Measurements from ENCODE around the gene VGLL4.
"Not testable (repeated sequence)": the region's sequence is repeated elsewhere in the genome, so short reads cannot be mapped to it uniquely, and the experiment has no call there.

The VGLL4 gene

DNA sequence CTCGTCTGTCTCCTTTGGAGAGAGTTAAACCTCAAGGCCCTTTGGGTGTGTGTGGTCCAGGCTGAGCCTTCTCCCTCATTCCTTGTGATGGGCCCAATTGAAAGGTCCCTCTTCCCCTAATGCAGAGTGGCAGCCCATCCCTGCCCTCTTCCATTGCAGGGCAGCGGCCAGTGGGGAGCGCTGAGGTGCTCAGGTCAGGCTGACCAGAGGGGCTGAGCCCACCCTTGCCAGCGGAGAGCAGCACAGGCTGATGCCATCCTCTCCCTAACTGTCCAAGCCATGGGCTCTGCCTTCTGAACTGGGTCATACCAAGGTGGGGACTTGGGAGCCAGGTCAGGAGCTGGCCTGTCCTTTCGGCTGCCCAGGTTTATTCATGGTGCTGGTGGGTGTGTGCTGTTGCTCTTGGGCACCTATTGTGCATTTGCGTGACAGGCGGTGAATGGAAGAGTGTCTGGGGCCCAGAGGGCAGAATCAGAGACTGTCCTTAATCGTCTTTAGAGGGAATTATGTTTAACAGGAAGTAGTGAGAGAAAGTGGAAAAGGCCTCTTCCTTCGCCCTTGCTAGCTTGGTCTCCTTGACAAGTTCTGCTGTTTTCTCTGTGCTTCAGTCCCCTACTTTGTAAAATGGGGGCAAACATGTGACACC is 96.9 kb downstream of the VGLL4 start:
- no peak for DNase-seq

DNA sequence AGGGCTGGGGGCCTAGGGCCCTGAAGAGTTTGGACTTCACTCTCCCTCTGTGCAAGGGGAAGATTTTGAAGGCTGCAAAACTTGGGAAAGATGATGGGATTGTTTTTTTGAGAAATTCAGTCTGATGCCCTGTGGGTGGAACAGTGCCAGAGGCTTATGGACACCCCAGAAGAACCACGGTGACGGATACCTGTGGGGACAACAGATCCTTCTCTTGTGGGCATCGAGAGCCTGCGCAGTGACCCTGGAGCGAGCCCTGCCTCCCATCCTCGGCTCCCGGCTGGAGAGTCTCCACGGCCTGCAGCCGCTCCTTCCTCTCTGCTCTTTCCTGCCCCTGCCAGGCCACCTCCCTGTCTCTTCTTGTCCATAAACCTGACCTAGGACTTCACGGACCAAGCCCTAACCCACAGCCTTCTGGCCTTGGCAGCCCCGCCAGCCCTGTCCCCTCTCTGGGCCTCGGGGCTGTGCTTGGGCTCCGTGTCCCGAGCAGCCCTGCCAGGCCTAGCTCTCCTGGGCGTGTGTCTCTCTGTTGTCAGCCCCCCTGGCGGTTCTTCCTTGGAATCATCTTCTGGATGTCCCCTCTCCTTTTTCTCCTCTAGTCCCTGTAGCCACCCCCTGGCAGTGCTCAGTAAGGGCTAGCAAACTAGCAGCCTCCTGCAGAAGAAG is 98.4 kb downstream of the VGLL4 start:
- no peak for DNase-seq

GRCh38 chr3:11544412-11545181 is 99.1 kb downstream of the VGLL4 start:
- no peak for DNase-seq

- no peak for DNase-seq
These were observed 99.7 kb downstream of the VGLL4 start for GRCh38 chr3:11543948-11544387.

- DNase-seq: no peak
These were observed 100.4 kb downstream of the VGLL4 start for GRCh38 chr3:11543141-11543947.

DNA sequence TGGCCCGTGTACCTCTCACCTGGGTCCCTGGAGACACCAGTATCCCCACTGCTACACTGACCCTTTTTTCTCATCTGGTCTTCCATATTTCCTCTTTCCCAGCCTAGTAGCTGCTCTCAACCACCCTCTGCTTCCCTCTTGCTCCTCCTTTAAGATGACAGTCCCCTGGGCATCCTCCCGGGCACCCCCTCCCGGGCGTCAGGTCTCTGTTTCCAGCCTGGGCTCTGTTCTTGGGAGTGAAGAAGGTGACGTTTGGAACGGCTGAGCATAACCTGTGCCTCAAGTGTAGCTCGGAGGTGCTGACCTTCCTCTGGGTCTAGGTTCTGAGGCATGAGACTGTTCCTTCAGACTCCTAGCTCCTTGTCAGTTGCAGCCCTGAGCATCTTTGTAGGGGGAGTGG is 101.2 kb downstream of the VGLL4 start:
- DNase-seq: no peak

GRCh38 chr3:11541321-11542303 is 102.1 kb downstream of the VGLL4 start:
- no peak for DNase-seq

DNA sequence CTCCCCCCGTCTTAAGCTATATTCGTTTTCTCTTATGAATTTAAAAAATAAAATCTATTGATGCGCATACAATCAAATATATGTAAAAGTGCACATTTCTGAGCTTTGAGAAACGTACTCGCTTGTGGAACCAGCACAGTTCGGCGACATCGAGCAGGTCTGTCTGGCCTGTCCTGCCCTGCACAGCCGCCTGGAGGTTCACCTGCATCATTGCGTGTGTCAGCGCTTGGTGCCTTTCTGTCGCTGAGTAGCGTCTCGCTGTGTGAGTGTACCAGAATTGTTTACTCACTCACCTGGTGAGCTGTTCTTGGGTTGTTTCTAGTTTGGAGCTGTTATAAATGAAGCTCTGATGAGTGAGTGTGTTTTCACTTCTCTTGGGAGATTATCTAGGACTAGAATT is 104.0 kb downstream of the VGLL4 start:
- no peak for DNase-seq

- DNase-seq: no peak
These were observed 104.5 kb downstream of the VGLL4 start for GRCh38 chr3:11539218-11539617.

- DNase-seq: no peak
These were observed 105.1 kb downstream of the VGLL4 start for GRCh38 chr3:11538581-11538980.

GRCh38 chr3:11536936-11537612 is 106.6 kb downstream of the VGLL4 start:
- DNase-seq: no peak

- no peak for DNase-seq
These were observed 107.4 kb downstream of the VGLL4 start for GRCh38 chr3:11536132-11536935.

GRCh38 chr3:11535243-11535960 is 108.3 kb downstream of the VGLL4 start:
- DNase-seq: no peak

DNA sequence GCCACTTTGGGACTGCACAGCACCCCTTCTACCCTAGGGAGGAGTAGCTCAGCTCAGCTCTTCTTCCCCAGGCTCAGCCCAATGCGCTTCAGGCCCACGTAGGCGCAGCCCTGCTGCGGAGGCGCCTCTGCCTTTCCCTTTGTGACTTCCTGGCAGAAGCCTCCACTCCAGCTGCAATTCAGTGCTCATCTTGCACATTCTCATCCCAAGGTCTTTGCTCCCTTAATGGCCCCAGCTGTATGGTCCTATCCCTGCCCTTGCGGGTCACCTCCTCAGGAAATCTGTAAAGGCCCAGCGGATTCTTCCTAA is 109.0 kb downstream of the VGLL4 start:
- no peak for DNase-seq

GRCh38 chr3:11534011-11534792 is 109.5 kb downstream of the VGLL4 start:
- DNase-seq: no peak

GRCh38 chr3:11532931-11533391 is 110.8 kb downstream of the VGLL4 start:
- DNase-seq: no peak

GRCh38 chr3:11530153-11530721 is 113.5 kb downstream of the VGLL4 start:
- DNase-seq: no peak

GRCh38 chr3:11529281-11529680 is 114.4 kb downstream of the VGLL4 start:
- no peak for DNase-seq

DNA sequence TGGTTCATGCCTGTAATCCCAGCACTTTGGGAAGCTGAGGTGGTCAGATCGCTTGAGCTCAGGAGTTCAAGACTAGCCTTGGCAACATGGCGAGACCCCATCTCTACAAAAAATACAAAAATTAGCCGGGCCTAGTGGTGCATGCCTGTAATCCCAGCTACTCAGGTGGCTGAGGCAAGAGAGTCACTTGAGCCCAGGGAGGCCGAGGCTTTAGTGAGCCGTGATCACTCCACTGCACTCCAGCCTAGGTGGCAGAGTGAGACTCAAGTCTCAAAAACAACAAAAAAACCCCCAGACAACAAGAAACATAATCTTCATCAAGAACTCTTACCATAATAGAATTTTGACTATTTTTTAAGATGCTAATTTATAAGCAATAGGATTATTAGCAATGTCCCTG is 117.6 kb downstream of the VGLL4 start:
- not testable (repeated sequence) for DNase-seq

Data from NCI-H187 (cell line).